OCI-LY1 (cell line): ENCODE data around the gene CYB561A3.
A peak's percentile ranks its signal among the peaks of the same experiment; 100 is the strongest.

Source experiments
- H2AFZ ChIP-seq: fragments of 200-600 bp; sonication (generic), shearing (Covaris generic); 2 replicates; pipeline ENCODE4 v1.6.0; 2014; ENCODE audit warnings: antibody characterized with exemption, mild to moderate bottlenecking, low read length
- H3F3A ChIP-seq: fragments of 200-600 bp; sonication (generic), shearing (Covaris generic); 2 replicates; pipeline ENCODE4 v1.6.0; 2014; ENCODE audit warnings: mild to moderate bottlenecking, antibody characterized with exemption, low read length, moderate library complexity; ENCODE audit not compliant: insufficient read depth
- H3K27ac ChIP-seq: fragments of 200-600 bp; sonication (generic); 2 replicates; pipeline ENCODE4 v1.5.1; 2014; ENCODE audit warnings: low read length, mixed run types, mild to moderate bottlenecking, low read depth; ENCODE audit not compliant: poor library complexity, severe bottlenecking
- H3K27me3 ChIP-seq: fragments of 200-600 bp; sonication (generic); 2 replicates; pipeline ENCODE4 v1.6.0; 2014; ENCODE audit warnings: antibody characterized with exemption, mild to moderate bottlenecking, low read length, moderate library complexity; ENCODE audit not compliant: insufficient read depth
- H3K36me3 ChIP-seq: fragments of 200-600 bp; sonication (generic); 2 replicates; pipeline ENCODE4 v1.6.1; 2014; ENCODE audit warnings: mild to moderate bottlenecking, antibody characterized with exemption, low read length, moderate library complexity, mixed read lengths; ENCODE audit not compliant: insufficient read depth
- H3K4me1 ChIP-seq: fragments of 200-600 bp; sonication (generic); 2 replicates; pipeline ENCODE4 v1.5.1; 2014; ENCODE audit warnings: mild to moderate bottlenecking, low read length, moderate library complexity; ENCODE audit not compliant: insufficient read depth, severe bottlenecking
- H3K4me2 ChIP-seq: fragments of 200-600 bp; sonication (generic), shearing (Covaris generic); 2 replicates; pipeline ENCODE4 v1.6.1; 2014; ENCODE audit warnings: low read length
- H3K4me3 ChIP-seq: fragments of 200-600 bp; sonication (generic); 2 replicates; pipeline ENCODE4 v1.5.1; 2014; ENCODE audit warnings: low read length, low read depth, mild to moderate bottlenecking, mixed read lengths; ENCODE audit not compliant: poor library complexity, severe bottlenecking
- H3K79me2 ChIP-seq: fragments of 200-600 bp; shearing (Covaris generic); 2 replicates; pipeline ENCODE4 v1.6.1; 2016; ENCODE audit warnings: mixed run types, low read length, mixed read lengths; ENCODE audit not compliant: insufficient read depth
- H3K9ac ChIP-seq: fragments of 200-600 bp; sonication (generic), shearing (Covaris generic); 2 replicates; pipeline ENCODE4 v1.6.1; 2014; ENCODE audit warnings: mild to moderate bottlenecking, low read length, mixed read lengths
- H3K9me2 ChIP-seq: fragments of 200-600 bp; sonication (generic), shearing (Covaris generic); 2 replicates; pipeline ENCODE4 v1.6.1; 2014; ENCODE audit warnings: low read depth, mild to moderate bottlenecking, low read length, mixed read lengths
- H3K9me3 ChIP-seq: fragments of 200-600 bp; shearing (Covaris generic); 2 replicates; pipeline ENCODE4 v1.6.1; 2014; ENCODE audit warnings: low read length, mixed read lengths
- H4K20me1 ChIP-seq: fragments of 200-600 bp; sonication (generic), shearing (Covaris generic); 2 replicates; pipeline ENCODE4 v1.6.0; 2016; ENCODE audit warnings: mild to moderate bottlenecking, low read length; ENCODE audit not compliant: insufficient read depth
- EZH2 ChIP-seq: fragments of 200-600 bp; sonication (generic), shearing (Covaris generic); IDR thresholded peaks from 2 replicates; pipeline ENCODE4 v1.8.0; 2017; ENCODE audit warnings: borderline replicate concordance, mixed run types, mild to moderate bottlenecking, antibody characterized with exemption, low read length, moderate library complexity, mixed read lengths
- TF ChIP-seq, protein P1 (sequence below): fragments of 200-600 bp; sonication (generic), shearing (Covaris generic); IDR thresholded peaks from 2 replicates; pipeline ENCODE4 v1.5.1; 2017; ENCODE audit warnings: mild to moderate bottlenecking, antibody characterized with exemption, low read length, moderate library complexity, mixed read lengths

Gene CYB561A3

DNA sequence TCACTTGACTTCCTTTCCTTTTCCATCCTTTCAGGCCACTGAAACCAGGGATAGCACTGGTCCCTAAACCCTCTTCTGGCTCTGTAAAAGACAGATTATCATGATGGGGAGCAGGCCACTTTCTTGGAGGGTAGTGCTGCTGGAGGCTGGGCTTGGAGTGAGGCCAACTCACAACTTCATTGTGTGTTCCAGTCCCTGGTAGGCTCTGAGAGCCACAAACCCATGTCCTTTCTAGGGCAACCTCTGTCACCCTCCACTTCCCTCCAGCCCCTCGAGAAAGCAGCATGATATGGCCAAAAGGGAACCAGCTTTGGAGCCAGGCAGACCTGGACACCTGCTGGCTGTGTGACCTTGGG, 26.3 kb downstream of the CYB561A3 start:
- Histone ChIP-seq H3K27me3 (no peaks in the 10 kb centered on the region), H3K27ac (peak overlapping the region; percentile 90), H3K9me3 (no peaks in the 10 kb centered on the region), H3K9ac (peak overlapping the region; percentile 1; the same call in 1 of the 2 replicates), H3K4me3 (no peak overlapping the region), H2AFZ (no peak overlapping the region), H3K9me2 (no peaks in the 10 kb centered on the region), H3K36me3 (peaks cover 20% of the 10 kb centered on the region), H3K4me2 (peak overlapping the region; percentile 20; the same call in 1 of the 2 replicates), H4K20me1 (no peaks in the 10 kb centered on the region), H3F3A (no peaks in the 10 kb centered on the region), H3K4me1 (peaks cover 54% of the 10 kb centered on the region), H3K79me2 (peaks cover 25% of the 10 kb centered on the region)
- TF ChIP-seq EZH2 = no peak
- TF ChIP-seq, protein P1, sequence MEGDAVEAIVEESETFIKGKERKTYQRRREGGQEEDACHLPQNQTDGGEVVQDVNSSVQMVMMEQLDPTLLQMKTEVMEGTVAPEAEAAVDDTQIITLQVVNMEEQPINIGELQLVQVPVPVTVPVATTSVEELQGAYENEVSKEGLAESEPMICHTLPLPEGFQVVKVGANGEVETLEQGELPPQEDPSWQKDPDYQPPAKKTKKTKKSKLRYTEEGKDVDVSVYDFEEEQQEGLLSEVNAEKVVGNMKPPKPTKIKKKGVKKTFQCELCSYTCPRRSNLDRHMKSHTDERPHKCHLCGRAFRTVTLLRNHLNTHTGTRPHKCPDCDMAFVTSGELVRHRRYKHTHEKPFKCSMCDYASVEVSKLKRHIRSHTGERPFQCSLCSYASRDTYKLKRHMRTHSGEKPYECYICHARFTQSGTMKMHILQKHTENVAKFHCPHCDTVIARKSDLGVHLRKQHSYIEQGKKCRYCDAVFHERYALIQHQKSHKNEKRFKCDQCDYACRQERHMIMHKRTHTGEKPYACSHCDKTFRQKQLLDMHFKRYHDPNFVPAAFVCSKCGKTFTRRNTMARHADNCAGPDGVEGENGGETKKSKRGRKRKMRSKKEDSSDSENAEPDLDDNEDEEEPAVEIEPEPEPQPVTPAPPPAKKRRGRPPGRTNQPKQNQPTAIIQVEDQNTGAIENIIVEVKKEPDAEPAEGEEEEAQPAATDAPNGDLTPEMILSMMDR = no peak

DNA sequence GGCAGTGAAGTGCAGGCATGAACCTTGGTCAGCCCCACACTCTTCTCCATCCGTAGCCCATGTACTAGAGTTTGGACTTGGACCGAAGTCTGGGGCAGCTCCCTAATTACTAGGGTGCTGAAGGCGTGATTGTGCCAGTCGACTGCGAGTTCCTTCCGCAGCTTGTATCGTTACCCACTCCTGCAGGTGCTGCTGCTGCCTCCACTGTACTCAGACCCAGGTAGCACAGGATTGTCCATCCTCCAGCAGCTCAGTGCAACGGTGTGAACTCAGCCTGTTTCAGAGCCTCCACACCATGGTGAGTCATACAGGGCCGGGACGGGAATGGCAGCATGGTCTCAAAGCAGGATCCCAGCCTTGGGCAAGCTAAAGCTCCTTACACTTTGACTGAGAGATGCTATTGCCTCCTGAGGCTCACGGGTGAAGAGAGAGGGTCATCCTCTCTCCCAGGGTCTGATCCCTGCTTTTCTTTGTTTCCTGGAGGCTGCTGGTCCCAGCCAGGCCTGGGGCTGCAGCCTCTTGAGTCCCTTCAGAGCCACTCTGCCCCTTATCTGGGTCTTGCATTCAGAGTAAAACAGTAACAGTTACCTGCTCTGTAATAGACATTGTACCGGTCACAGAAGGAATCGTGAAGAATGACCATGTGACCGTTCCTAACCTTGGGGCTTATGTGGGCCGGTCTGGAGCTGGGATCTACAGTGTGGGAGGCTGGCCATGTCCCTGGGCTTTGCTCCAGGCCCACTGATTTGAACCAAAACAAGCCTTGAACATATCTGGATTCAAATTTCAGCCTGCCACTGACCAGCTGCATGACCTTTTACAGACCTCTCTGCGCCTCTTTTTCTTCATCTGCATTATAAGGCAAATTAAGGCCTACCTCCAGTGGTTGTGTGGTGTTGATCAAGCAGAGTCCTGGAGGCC, 27.0 kb downstream of the CYB561A3 start:
- no peak overlapping the region for H3K4me3 ChIP-seq
- H3K27me3 ChIP-seq = no peaks in the 10 kb centered on the region
- H2AFZ ChIP-seq = no peak overlapping the region

DNA sequence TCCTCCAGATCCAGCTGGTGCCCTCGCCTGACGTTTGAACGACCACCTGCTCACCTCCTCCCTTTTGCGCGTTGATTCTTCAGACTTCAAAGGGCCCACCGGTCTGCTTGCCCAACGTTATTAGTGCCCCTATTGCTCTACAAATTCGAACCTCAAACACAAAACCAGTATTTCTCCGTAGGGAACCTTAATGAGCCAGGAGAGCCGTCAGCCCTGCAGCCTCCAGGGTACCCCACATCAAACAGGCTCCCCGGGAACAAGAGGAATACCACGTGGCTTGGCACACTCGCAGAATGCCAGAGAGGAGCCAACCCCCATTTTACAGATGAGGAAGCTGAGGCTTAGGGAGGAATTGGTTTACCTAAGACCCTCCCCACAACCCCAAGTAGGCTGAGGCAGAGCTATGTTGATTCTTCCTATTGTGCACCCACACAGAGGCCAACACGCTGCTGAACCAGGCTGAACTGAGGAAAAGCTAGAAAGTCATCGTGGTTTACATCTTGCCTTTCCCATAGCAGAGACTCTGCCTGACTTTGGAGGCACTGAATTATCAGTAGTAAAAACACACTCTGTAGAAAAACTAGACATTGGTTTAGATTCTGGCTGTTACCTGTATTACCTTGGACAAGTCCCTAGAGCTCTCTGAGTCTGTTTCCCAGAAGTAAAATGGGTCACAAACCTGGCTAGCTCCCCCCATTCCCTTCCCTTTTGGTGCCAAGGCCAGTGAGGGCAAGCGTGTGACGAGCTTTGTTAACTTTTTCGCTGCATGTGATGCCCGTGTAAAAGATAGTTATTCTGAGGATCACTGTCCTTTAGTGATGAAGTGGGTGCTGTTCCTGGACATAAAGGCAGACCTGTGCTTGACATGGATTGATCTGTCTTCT, 27.9 kb downstream of the CYB561A3 start:
- H3K9me3 ChIP-seq = no peaks in the 10 kb centered on the region
- no peaks in the 10 kb centered on the region for H3F3A ChIP-seq
- no peaks in the 10 kb centered on the region for H3K9me2 ChIP-seq
- H3K27ac ChIP-seq = peak overlapping the region; percentile 90
- H4K20me1 ChIP-seq = no peaks in the 10 kb centered on the region
- no peaks in the 10 kb centered on the region for H3K27me3 ChIP-seq
- H2AFZ ChIP-seq = no peak overlapping the region
- H3K4me3 ChIP-seq = peak overlapping the region; percentile 95
- peaks cover 31% of the 10 kb centered on the region for H3K36me3 ChIP-seq
- TF ChIP-seq EZH2 = no peak
- TF ChIP-seq, protein P1 = no peak
- H3K4me2 ChIP-seq = peak overlapping the region; percentile 99
- peak overlapping the region; percentile 100 for H3K9ac ChIP-seq
- H3K4me1 ChIP-seq = peaks cover 54% of the 10 kb centered on the region
- H3K79me2 ChIP-seq = peaks cover 41% of the 10 kb centered on the region

More for the DNA sequence above, 27.0 kb downstream of the CYB561A3 start:
- H3K9me2 ChIP-seq = no peaks in the 10 kb centered on the region
- H4K20me1 ChIP-seq = no peaks in the 10 kb centered on the region
- H3K9me3 ChIP-seq = no peaks in the 10 kb centered on the region
- H3K4me1 ChIP-seq = peaks cover 54% of the 10 kb centered on the region
- TF ChIP-seq EZH2 = no peak
- TF ChIP-seq, protein P1 = no peak
- no peaks in the 10 kb centered on the region for H3F3A ChIP-seq
- H3K4me2 ChIP-seq = peak overlapping the region; percentile 99
- H3K27ac ChIP-seq = peak overlapping the region; percentile 90
- H3K36me3 ChIP-seq = peaks cover 27% of the 10 kb centered on the region
- H3K79me2 ChIP-seq = peaks cover 32% of the 10 kb centered on the region
- H3K9ac ChIP-seq = peak overlapping the region; percentile 100; the same call in 1 of the 2 replicates
